Rectal smooth muscle tissue (tissue), 1 donor: ENCODE results near the gene PTPRS.

Experiments
- H3K27ac ChIP-seq: one replicate; pipeline ENCODE4 v1.7.0; 2013; ENCODE audit warnings: low read depth, low read length, inconsistent platforms
- H3K27me3 ChIP-seq: one replicate; pipeline ENCODE4 v1.7.0; 2013; ENCODE audit warnings: low read length; ENCODE audit not compliant: control insufficient read depth, insufficient read depth
- H3K36me3 ChIP-seq: one replicate; pipeline ENCODE4 v1.7.0; 2013; ENCODE audit warnings: low read length; ENCODE audit not compliant: control insufficient read depth, insufficient read depth
- H3K4me1 ChIP-seq: one replicate; pipeline ENCODE4 v1.7.0; 2013; ENCODE audit warnings: low read length; ENCODE audit not compliant: control insufficient read depth, insufficient read depth
- H3K4me3 ChIP-seq: one replicate; pipeline ENCODE4 v1.7.0; 2013; ENCODE audit warnings: low read length
- H3K9ac ChIP-seq: one replicate; pipeline ENCODE4 v1.7.0; 2013; ENCODE audit warnings: low read length

PTPRS gene

DNA sequence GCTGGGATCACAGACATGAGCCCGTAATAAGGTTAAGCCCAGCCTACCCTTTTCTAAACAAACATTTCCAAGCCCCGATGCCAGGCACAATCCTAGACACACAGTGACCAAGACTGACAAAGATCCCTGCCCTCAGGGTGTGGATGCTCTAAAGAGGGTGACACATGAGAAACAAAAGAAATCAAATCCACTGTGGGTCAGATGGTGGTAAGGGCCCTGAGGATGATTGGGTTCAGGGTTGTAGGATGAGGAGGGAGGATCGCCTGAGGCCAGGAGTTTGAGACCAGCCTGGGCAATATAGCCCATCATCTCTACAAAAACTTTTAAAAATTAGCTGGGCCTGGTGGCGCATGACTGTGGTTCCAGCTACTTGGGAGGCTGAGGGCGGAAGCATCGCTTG is 44.6 kb downstream of the PTPRS start:
- H3K4me1 ChIP-seq, result peaks cover 10% of the 10 kb centered on the region
- no peaks in the 10 kb centered on the region for H3K36me3 ChIP-seq
- H3K27ac ChIP-seq, result no peak overlapping the region
- no peaks in the 10 kb centered on the region for H3K27me3 ChIP-seq
- no peak overlapping the region for H3K9ac ChIP-seq
- H3K4me3 ChIP-seq, result no peak overlapping the region

DNA sequence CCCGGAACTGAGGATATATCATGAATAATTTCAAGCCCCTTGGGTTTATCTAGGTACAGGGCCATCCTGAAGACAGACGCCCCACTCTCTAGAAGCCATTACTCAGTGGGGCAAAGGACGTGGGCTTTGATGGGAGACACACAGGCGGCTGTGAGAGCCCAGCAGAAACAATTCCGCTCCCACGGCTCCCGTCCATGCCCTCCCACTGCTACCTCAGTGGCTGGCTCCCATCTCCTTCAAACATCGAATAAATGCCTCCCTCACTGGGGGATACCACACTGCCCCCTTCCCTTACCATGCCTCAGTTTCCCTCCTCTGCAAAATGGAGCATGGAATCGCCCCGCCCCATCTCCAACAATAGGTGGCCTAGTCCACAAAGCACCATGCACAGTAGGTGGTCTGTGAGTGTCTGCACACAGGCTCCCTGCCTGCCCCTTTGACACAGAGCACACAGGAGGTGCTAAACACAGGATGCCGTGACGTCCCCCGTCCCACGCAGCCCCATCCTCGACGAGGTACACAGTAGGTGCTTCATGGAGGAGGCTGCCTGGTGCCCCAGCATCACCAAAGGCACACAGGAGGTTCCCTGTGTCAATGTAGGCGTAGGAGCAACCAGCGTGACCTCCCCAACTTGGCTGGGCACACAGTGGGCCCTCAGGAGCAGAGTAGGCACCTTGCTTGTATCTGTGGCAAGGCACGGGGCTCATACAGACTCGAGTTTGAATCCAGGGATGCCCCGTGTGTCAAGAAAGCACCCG is 46.0 kb downstream of the PTPRS start:
- H3K27me3 ChIP-seq, result no peaks in the 10 kb centered on the region
- H3K4me3 ChIP-seq, result no peak overlapping the region
- H3K27ac ChIP-seq, result no peak overlapping the region

DNA sequence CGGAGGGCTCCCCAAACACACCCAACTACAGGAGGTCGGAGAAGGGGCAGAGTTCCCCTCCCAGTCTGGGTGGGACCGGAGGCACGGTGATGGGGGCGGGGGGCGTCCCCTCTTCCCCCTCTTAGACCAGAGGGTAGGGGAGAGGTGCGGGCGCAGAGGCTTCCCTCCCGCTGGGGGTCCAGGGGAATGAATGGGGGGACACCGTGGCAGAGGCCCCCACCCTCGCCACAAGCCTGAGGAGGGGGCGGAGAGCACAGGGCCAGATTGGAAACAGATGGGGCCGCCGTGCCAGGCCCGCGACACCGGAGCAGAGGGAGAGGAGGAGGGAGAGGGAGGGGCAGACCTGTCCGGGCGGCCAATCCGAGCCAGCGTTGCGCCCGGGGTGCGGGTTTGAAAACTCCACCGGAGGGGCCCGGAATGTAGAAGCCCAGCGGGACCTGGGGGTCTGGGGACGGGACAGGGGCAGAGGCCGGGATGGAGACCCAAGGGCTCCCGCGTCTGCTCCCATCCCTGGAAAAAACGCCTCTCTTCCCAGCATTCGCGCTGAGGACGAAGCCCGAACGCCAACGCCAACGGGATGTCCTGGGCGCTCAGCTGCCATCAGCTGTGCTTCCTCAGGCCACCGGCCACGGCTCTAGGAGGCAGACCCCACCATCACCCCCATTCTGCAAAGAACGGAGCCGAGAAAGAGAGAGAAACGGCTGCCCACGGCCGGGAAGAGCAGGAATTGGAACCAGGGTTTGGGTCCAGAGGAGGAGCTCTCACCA is 46.8 kb downstream of the PTPRS start:
- peaks cover 10% of the 10 kb centered on the region for H3K4me1 ChIP-seq
- H3K27me3 ChIP-seq, result no peaks in the 10 kb centered on the region
- H3K27ac ChIP-seq, result peak overlapping the region; percentile 33
- H3K9ac ChIP-seq, result no peak overlapping the region
- no peaks in the 10 kb centered on the region for H3K36me3 ChIP-seq
- peak overlapping the region; percentile 68 for H3K4me3 ChIP-seq

More for the DNA sequence above, 46.0 kb downstream of the PTPRS start:
- peaks cover 10% of the 10 kb centered on the region for H3K4me1 ChIP-seq
- no peak overlapping the region for H3K9ac ChIP-seq
- H3K36me3 ChIP-seq, result no peaks in the 10 kb centered on the region

- H3K27ac ChIP-seq, result peak overlapping the region; percentile 88
- peaks cover 10% of the 10 kb centered on the region for H3K4me1 ChIP-seq
- H3K36me3 ChIP-seq, result no peaks in the 10 kb centered on the region
- H3K4me3 ChIP-seq, result peak overlapping the region; percentile 85
- no peaks in the 10 kb centered on the region for H3K27me3 ChIP-seq
- no peak overlapping the region for H3K9ac ChIP-seq
Observed at GRCh38 chr19:5292822-5293611, 47.6 kb downstream of the PTPRS start.

GRCh38 chr19:5292453-5292821 is 48.2 kb downstream of the PTPRS start:
- H3K27me3 ChIP-seq, result no peaks in the 10 kb centered on the region
- no peaks in the 10 kb centered on the region for H3K36me3 ChIP-seq
- peak overlapping the region; percentile 42 for H3K9ac ChIP-seq
- H3K27ac ChIP-seq, result no peak overlapping the region
- H3K4me3 ChIP-seq, result peak overlapping the region; percentile 85
- peaks cover 10% of the 10 kb centered on the region for H3K4me1 ChIP-seq

GRCh38 chr19:5291588-5292193 is 48.9 kb downstream of the PTPRS start:
- H3K36me3 ChIP-seq, result no peaks in the 10 kb centered on the region
- H3K4me1 ChIP-seq, result peaks cover 10% of the 10 kb centered on the region
- no peak overlapping the region for H3K27ac ChIP-seq
- H3K4me3 ChIP-seq, result peak overlapping the region; percentile 85
- peak overlapping the region; percentile 42 for H3K9ac ChIP-seq
- H3K27me3 ChIP-seq, result no peaks in the 10 kb centered on the region
